ENCODE data around the gene CIAO2A.
A peak's percentile ranks its signal among the peaks of the same experiment; 100 is the strongest.

The CIAO2A gene

GRCh38 chr15:64138331-64138941, 44.8 kb upstream of the CIAO2A start:
- H3K4me2 ChIP-seq (ENCODE audit: insufficient read depth, low read length): no peak overlapping the region
- H3K4me1 ChIP-seq (ENCODE audit: insufficient read depth, low read length): no peaks in the 10 kb centered on the region
- no peaks in the 10 kb centered on the region; the same call in 1 of the 2 replicates for H4K20me1 ChIP-seq (ENCODE audit: insufficient read depth, low read length)
- H3K36me3 ChIP-seq (ENCODE audit: insufficient read depth, low read length): peaks cover 64% of the 10 kb centered on the region
- ATAC-seq (ENCODE audit: insufficient read depth, low read depth) (no peak), DNase-seq (no peak)
- H3K27ac ChIP-seq (ENCODE audit: low read length): no peak overlapping the region
- H3K4me3 ChIP-seq (ENCODE audit: low read depth in 1 of 2, low read length in 2 of 2): no peak overlapping the region
- no peak overlapping the region for H3K9ac ChIP-seq (ENCODE audit: low read depth, low read length)
- H3K9me3 ChIP-seq (ENCODE audit: insufficient read depth, low read length, severe bottlenecking): no peaks in the 10 kb centered on the region
- no peak overlapping the region for H2AFZ ChIP-seq (ENCODE audit: low read depth, low read length)
- no peaks in the 10 kb centered on the region for H3K79me2 ChIP-seq (ENCODE audit: insufficient read depth, low read length)
- TF ChIP-seq EZH2 (IDR thresholded peaks at IDR 0.05; ENCODE audit: borderline replicate concordance, low read depth, low read length, severe bottlenecking): no peak
- H3K27me3 ChIP-seq (ENCODE audit: insufficient read depth, low read length, poor library complexity): no peaks in the 10 kb centered on the region

- no peak overlapping the region for H2AFZ ChIP-seq (ENCODE audit: low read depth, low read length)
- no peaks in the 10 kb centered on the region for H3K27me3 ChIP-seq (ENCODE audit: insufficient read depth, low read length, poor library complexity)
- ATAC-seq (ENCODE audit: insufficient read depth, low read depth) (0 out of 3 replicates have a peak, but pooled peaks have one; percentile 14), DNase-seq (no peak)
- H4K20me1 ChIP-seq (ENCODE audit: insufficient read depth, low read length): no peaks in the 10 kb centered on the region; the same call in 1 of the 2 replicates
- peaks cover 66% of the 10 kb centered on the region for H3K36me3 ChIP-seq (ENCODE audit: insufficient read depth, low read length)
- no peaks in the 10 kb centered on the region for H3K79me2 ChIP-seq (ENCODE audit: insufficient read depth, low read length)
- no peaks in the 10 kb centered on the region for H3K9me3 ChIP-seq (ENCODE audit: insufficient read depth, low read length, severe bottlenecking)
- H3K27ac ChIP-seq (ENCODE audit: low read length): no peak overlapping the region
- H3K4me3 ChIP-seq (ENCODE audit: low read depth in 1 of 2, low read length in 2 of 2): no peak overlapping the region
- no peaks in the 10 kb centered on the region for H3K4me1 ChIP-seq (ENCODE audit: insufficient read depth, low read length)
- TF ChIP-seq EZH2 (IDR thresholded peaks at IDR 0.05; ENCODE audit: borderline replicate concordance, low read depth, low read length, severe bottlenecking) (no peak), CTCF (IDR thresholded peaks at IDR 0.05; ENCODE audit: borderline replicate concordance, extremely low read depth, low read length, poor library complexity, severe bottlenecking) (no peak)
- no peak overlapping the region for H3K9ac ChIP-seq (ENCODE audit: low read depth, low read length)
- no peak overlapping the region for H3K4me2 ChIP-seq (ENCODE audit: insufficient read depth, low read length)
These were observed 43.7 kb upstream of the CIAO2A start for GRCh38 chr15:64137226-64137833.

DNA sequence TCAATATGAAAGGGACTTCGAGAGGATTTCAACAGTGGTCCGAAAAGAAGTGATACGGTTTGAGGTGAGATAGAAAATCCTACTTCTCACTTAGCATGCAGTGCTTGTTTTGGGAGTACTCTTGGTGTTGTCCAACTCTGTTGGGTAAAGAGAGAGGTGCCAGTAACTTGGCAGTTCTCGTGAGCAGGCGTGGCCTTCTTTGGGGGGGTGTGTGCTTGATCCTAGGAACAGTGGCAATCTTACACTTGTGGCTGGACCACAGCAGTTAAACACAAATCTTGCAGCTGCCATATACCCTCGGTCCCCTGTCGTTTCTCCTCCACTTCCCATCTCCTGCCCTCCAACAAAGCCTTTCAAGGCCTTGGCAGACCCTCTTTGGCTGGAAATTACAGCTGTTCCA, 42.7 kb upstream of the CIAO2A start:
- DNase-seq (no peak), ATAC-seq (ENCODE audit: insufficient read depth, low read depth) (no peak)
- H4K20me1 ChIP-seq (ENCODE audit: insufficient read depth, low read length): no peaks in the 10 kb centered on the region
- H3K27ac ChIP-seq (ENCODE audit: low read length): no peak overlapping the region
- no peaks in the 10 kb centered on the region for H3K9me3 ChIP-seq (ENCODE audit: insufficient read depth, low read length, severe bottlenecking)
- TF ChIP-seq EZH2 (IDR thresholded peaks at IDR 0.05; ENCODE audit: borderline replicate concordance, low read depth, low read length, severe bottlenecking) (no peak), CTCF (IDR thresholded peaks at IDR 0.05; ENCODE audit: borderline replicate concordance, extremely low read depth, low read length, poor library complexity, severe bottlenecking) (no peak)
- no peaks in the 10 kb centered on the region for H3K27me3 ChIP-seq (ENCODE audit: insufficient read depth, low read length, poor library complexity)
- H3K9ac ChIP-seq (ENCODE audit: low read depth, low read length): no peak overlapping the region
- no peak overlapping the region for H3K4me3 ChIP-seq (ENCODE audit: low read depth in 1 of 2, low read length in 2 of 2)
- H2AFZ ChIP-seq (ENCODE audit: low read depth, low read length): no peak overlapping the region
- no peak overlapping the region for H3K4me2 ChIP-seq (ENCODE audit: insufficient read depth, low read length)
- H3K79me2 ChIP-seq (ENCODE audit: insufficient read depth, low read length): no peaks in the 10 kb centered on the region
- no peaks in the 10 kb centered on the region for H3K4me1 ChIP-seq (ENCODE audit: insufficient read depth, low read length)
- H3K36me3 ChIP-seq (ENCODE audit: insufficient read depth, low read length): peaks cover 70% of the 10 kb centered on the region

GRCh38 chr15:64134345-64134829, 40.7 kb upstream of the CIAO2A start:
- ATAC-seq (ENCODE audit: insufficient read depth, low read depth) (no peak), DNase-seq (no peak)
- Histone ChIP-seq H3K9ac (ENCODE audit: low read depth, low read length) (no peak overlapping the region), H2AFZ (ENCODE audit: low read depth, low read length) (no peak overlapping the region), H3K4me1 (ENCODE audit: insufficient read depth, low read length) (no peaks in the 10 kb centered on the region), H3K4me3 (ENCODE audit: low read depth in 1 of 2, low read length in 2 of 2) (no peak overlapping the region), H3K9me3 (ENCODE audit: insufficient read depth, low read length, severe bottlenecking) (no peaks in the 10 kb centered on the region), H4K20me1 (ENCODE audit: insufficient read depth, low read length) (no peaks in the 10 kb centered on the region), H3K27ac (ENCODE audit: low read length) (no peak overlapping the region), H3K4me2 (ENCODE audit: insufficient read depth, low read length) (no peak overlapping the region), H3K79me2 (ENCODE audit: insufficient read depth, low read length) (no peaks in the 10 kb centered on the region), H3K36me3 (ENCODE audit: insufficient read depth, low read length) (peaks cover 85% of the 10 kb centered on the region), H3K27me3 (ENCODE audit: insufficient read depth, low read length, poor library complexity) (no peaks in the 10 kb centered on the region)
- TF ChIP-seq CTCF (IDR thresholded peaks at IDR 0.05; ENCODE audit: borderline replicate concordance, extremely low read depth, low read length, poor library complexity, severe bottlenecking): no peak
- no peak for TF ChIP-seq EZH2 (IDR thresholded peaks at IDR 0.05; ENCODE audit: borderline replicate concordance, low read depth, low read length, severe bottlenecking)
